HepG2 (cell line): Measurements from ENCODE around the gene PAM16.

Source experiments
- JUND ChIP-seq: sonication (generic); formaldehyde crosslinking; IDR thresholded peaks from 2 replicates; pipeline ENCODE4 v1.8.0; 2022; ENCODE audit warnings: mild to moderate bottlenecking, missing genetic modification reagents
- POLR2A ChIP-seq, 2 experiments: IDR thresholded peaks; 2 replicates each; pipeline ENCODE4 v1.6.1; 2011; ENCODE audit warnings: low read depth in 2 of 2, low read length in 2 of 2, mild to moderate bottlenecking in 1 of 2, moderate library complexity in 1 of 2; ENCODE audit not compliant: insufficient read depth in 1 of 2
- POLR2AphosphoS5 ChIP-seq: IDR thresholded peaks from 2 replicates; pipeline ENCODE4 v1.6.1; 2012; ENCODE audit warnings: low read depth, low read length
- TAF1 ChIP-seq: sonication (generic); formaldehyde crosslinking; IDR thresholded peaks from 2 replicates; pipeline ENCODE4 v1.4.0; 2020; ENCODE audit warnings: missing genetic modification reagents
- ZBTB7A ChIP-seq: sonication (generic); formaldehyde crosslinking; IDR thresholded peaks from 2 replicates; pipeline ENCODE4 v1.8.0; 2022; ENCODE audit warnings: mild to moderate bottlenecking, missing genetic modification reagents
- ZFP90 ChIP-seq: sonication (generic); formaldehyde crosslinking; IDR thresholded peaks from 2 replicates; pipeline ENCODE4 v1.8.0; 2022; ENCODE audit warnings: missing genetic modification reagents, mild to moderate bottlenecking, inconsistent platforms, borderline replicate concordance
- ZFX ChIP-seq: sonication (generic); formaldehyde crosslinking; IDR thresholded peaks from 2 replicates; pipeline ENCODE4 v1.4.0; 2020; ENCODE audit warnings: mild to moderate bottlenecking, low read depth, missing genetic modification reagents, moderate library complexity
- ZSCAN29 ChIP-seq: sonication (generic); formaldehyde crosslinking; conservative IDR thresholded peaks from 2 replicates; pipeline ENCODE4 v1.4.0; 2020; ENCODE audit warnings: mild to moderate bottlenecking, missing genetic modification reagents
- TF ChIP-seq, protein P1 (sequence below): IDR thresholded peaks from 2 replicates; pipeline ENCODE4 v1.6.1; 2012; ENCODE audit warnings: low read depth, low read length, improper control_type of control experiment
- TF ChIP-seq, protein P2 (sequence below): sonication (generic); formaldehyde crosslinking; IDR thresholded peaks from 2 replicates; pipeline ENCODE4 v1.5.0; 2020; ENCODE audit warnings: mild to moderate bottlenecking, missing genetic modification reagents, moderate library complexity

- peak; percentile 88 for TF ChIP-seq POLR2AphosphoS5
- peak; percentile 66 to 84 for TF ChIP-seq POLR2A (IDR thresholded peaks at IDR 0.05; ENCODE audit: insufficient read depth in 1 of 2, low read depth in 2 of 2, low read length in 2 of 2)
- no peak for TF ChIP-seq ZFP90 (CRISPR knock-in tag)
- no peak for TF ChIP-seq ZSCAN29 (CRISPR knock-in tag)
- TF ChIP-seq TAF1: peak; percentile 42; the same call in 1 of the 2 replicates
- TF ChIP-seq, protein P1, sequence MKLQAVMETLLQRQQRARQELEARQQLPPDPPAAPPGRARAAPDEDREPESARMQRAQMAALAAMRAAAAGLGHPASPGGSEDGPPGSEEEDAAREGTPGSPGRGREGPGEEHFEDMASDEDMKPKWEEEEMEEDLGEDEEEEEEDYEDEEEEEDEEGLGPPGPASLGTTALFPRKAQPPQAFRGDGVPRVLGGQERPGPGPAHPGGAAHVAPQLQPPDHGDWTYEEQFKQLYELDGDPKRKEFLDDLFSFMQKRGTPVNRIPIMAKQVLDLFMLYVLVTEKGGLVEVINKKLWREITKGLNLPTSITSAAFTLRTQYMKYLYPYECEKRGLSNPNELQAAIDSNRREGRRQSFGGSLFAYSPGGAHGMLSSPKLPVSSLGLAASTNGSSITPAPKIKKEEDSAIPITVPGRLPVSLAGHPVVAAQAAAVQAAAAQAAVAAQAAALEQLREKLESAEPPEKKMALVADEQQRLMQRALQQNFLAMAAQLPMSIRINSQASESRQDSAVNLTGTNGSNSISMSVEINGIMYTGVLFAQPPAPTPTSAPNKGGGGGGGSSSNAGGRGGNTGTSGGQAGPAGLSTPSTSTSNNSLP: no peak
- TF ChIP-seq JUND (CRISPR knock-in tag): no peak
- TF ChIP-seq ZFX (CRISPR knock-in tag): peak; percentile 71; the same call in 1 of the 2 replicates
- no peak for TF ChIP-seq ZBTB7A (CRISPR knock-in tag)
- TF ChIP-seq, protein P2, sequence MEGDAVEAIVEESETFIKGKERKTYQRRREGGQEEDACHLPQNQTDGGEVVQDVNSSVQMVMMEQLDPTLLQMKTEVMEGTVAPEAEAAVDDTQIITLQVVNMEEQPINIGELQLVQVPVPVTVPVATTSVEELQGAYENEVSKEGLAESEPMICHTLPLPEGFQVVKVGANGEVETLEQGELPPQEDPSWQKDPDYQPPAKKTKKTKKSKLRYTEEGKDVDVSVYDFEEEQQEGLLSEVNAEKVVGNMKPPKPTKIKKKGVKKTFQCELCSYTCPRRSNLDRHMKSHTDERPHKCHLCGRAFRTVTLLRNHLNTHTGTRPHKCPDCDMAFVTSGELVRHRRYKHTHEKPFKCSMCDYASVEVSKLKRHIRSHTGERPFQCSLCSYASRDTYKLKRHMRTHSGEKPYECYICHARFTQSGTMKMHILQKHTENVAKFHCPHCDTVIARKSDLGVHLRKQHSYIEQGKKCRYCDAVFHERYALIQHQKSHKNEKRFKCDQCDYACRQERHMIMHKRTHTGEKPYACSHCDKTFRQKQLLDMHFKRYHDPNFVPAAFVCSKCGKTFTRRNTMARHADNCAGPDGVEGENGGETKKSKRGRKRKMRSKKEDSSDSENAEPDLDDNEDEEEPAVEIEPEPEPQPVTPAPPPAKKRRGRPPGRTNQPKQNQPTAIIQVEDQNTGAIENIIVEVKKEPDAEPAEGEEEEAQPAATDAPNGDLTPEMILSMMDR (CRISPR knock-in tag): no peak; the same call in 1 of the 2 replicates
These were observed at the start of gene PAM16 for GRCh38 chr16:4350787-4351659.
